ENCODE data around the gene LRRC25.
"Not testable (repeated sequence)": the region's sequence is repeated elsewhere in the genome, so short reads cannot be mapped to it uniquely, and the experiment has no call there.

Gene LRRC25

DNA sequence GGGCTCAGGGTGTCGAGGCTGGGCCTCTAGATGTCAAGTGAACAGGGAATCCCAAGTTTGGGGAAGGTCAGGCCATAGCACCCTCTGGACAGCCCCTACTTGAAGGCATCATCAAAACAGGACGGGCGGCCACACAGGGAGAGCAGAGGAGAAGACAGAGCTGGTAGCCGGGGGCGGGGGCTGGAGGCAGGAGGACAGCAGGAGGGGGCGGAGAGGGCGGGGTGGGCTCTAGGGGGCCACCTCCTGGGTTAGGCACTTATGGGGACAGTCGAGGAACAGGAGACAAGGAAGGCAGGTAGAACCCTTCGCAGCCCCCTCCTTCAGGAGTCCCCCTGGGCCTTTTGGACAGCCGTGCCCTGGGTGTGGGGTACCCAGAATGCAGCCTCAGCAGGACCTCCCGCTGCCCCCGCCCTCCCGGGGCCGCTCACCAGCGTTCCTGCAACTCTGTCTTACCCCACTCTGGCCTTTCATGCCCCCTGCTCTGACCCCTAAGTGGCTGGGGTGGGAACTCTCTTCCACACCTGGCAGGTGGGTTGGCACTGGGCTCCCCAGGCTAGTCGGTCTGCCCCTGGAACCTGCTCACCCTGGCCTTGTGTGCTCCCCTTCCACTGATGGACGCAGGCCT, 27.6 kb upstream of the LRRC25 start:
- DNase-seq (ENCODE audit: low read depth), result no peak

DNA sequence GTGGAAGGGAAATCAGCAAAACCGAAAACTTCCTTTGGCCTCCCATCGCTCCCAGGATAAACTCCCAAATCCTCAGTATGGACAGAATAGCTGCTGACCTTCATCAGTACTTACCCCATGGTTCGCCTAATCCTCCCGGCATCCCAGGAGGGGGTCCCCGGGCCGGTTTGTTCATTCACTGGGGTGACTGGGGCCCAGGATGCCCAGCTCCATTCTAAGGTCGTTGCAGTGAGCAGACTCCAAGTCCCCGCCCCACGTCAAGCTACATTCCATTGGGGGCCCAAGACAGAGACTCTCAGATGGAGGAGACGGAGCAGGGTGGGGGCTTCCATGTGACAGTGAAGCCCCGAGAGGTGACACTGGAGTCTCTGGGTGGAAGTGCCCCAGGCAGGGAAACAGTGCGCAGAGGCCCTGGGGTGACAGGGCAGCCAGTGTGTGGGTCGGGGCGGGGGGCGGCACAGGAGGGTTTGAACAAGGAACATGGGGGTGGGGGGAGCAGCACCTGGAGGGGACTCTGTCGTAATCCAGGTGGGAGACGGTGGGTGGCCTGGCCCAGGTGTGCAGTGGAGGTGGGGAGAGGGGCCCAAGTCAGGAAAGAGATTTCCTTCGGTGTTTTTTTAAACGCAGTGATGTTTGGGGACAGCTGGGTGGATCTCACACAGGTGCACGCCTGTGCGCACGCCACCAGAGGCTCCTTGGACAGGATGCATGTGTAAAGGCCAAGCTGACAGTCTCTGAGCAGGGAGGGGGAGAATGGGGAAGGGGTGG, 26.9 kb upstream of the LRRC25 start:
- no peak for DNase-seq (ENCODE audit: low read depth)

- DNase-seq (ENCODE audit: low read depth), result no peak
Observed at GRCh38 chr19:18423258-18424020, 26.0 kb upstream of the LRRC25 start.

- no peak for DNase-seq (ENCODE audit: low read depth)
Observed at GRCh38 chr19:18422530-18423191, 25.2 kb upstream of the LRRC25 start.

GRCh38 chr19:18421371-18421959, 24.0 kb upstream of the LRRC25 start:
- DNase-seq (ENCODE audit: low read depth), result no peak

DNA sequence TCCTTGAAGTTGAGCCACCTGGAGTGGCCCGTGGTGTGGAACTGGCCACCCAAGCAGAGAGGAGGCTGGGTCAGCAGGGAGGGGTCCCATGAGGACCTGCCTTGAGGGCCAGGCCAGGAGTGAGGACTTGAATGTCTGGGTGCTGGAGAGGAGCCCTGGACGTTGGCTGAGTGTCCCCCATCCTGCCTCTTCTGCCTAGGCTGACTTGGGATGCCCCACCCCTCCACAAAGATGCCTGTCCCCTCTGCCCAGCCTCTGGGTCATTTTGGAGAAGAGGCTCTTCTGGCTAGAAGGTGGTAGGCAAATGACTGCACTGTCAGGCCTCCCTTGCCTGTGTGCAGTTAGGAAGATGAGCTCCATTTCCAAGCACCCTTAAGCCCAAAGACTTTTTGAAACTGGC, 23.5 kb upstream of the LRRC25 start:
- no peak for DNase-seq (ENCODE audit: low read depth)

DNA sequence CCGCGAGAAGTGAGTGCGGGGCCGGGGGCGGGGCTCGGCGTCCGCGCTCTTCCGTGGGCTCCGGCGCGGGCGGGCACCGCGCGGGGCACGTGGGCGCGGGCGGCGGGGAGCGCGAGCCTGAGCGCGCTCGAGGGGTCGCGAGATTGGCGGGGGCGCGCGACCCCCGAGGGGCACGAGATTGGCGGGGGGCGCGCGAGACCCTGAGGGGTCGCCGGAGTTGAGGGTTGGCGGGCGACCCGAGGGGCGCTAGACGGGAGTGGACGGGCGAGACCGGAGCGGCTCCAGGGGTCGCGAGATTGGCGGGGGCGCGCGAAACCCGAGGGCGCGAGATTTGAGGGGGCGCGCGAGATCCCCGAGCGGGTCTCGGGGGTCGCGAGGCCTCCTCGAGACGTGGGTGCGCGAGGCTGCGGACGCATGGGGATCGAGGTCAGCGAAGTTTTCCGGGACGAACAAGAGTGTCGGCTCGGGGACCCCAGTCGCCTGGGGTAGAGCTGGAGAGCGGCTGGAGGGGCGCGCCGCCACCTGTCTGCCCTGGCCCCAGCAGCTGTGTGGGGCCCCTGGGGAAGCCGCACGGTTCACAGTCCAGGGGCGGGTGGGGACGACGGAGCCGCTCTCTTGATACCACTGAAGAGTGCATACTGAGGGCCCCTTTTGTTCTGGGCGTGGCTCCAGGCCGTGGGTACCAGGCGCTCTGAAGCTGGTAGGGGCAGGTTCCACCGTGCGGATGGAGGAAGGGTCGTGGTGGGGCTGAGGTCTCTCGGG, 22.5 kb upstream of the LRRC25 start:
- DNase-seq (ENCODE audit: low read depth), result no peak

GRCh38 chr19:18419195-18419698, 21.8 kb upstream of the LRRC25 start, which contains the start of gene SSBP4:
SSBP4 (plus strand) TSS chr19:18419398; CDS start chr19:18419649, 251 bp downstream.
- peak; percentile 60 for DNase-seq (ENCODE audit: low read depth)

GRCh38 chr19:18418483-18419194, 21.2 kb upstream of the LRRC25 start:
- DNase-seq (ENCODE audit: low read depth), result no peak

DNA sequence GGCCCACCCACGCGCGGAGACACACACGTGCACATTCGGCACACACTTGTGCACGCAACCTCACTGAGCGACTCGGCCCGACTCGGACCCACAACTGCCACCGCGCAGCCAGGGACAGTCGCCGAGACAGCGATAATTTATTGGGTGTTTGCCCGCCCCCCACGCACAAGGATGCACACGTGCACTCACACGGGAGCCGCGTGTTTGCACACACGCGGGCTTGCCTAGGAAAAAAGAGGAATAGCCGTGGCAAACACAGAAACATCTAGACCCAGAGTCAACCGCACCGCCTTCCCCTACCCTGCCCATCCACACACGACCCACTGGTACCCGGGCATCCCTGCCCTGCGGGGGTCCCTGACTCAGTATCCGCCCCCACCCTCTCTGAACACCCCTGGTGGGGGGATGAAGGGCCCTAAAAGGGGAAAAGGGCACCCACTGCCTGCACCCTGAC, 20.6 kb upstream of the LRRC25 start:
- no peak for DNase-seq (ENCODE audit: low read depth)

- peak; percentile 62 for DNase-seq (ENCODE audit: low read depth)
Observed at GRCh38 chr19:18417250-18418028, 20.0 kb upstream of the LRRC25 start.

DNA sequence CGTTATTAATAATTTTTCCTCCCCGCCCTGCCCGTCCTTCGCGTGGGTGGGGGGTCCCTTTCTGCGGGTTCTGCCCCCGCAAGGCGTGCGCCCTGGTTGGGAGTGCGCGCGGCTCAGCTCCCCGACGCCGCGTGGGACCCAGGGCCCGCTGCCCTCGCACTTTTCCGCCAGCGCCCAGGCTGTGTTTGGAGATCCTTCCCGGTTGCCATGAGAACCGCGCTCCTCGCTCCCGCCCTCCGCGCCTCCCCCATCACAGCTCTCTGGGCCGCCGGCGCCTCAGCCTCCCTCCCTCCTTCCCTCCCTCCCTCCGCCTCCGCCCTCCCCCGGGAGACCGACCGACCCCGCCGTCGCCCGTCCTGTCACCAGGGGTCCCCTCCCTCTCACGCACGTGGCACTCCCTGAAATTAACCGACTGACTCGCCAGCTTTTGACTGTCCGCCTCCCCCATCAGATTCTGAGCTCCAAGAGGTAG, 19.4 kb upstream of the LRRC25 start:
- DNase-seq (ENCODE audit: low read depth), result peak; percentile 82

DNA sequence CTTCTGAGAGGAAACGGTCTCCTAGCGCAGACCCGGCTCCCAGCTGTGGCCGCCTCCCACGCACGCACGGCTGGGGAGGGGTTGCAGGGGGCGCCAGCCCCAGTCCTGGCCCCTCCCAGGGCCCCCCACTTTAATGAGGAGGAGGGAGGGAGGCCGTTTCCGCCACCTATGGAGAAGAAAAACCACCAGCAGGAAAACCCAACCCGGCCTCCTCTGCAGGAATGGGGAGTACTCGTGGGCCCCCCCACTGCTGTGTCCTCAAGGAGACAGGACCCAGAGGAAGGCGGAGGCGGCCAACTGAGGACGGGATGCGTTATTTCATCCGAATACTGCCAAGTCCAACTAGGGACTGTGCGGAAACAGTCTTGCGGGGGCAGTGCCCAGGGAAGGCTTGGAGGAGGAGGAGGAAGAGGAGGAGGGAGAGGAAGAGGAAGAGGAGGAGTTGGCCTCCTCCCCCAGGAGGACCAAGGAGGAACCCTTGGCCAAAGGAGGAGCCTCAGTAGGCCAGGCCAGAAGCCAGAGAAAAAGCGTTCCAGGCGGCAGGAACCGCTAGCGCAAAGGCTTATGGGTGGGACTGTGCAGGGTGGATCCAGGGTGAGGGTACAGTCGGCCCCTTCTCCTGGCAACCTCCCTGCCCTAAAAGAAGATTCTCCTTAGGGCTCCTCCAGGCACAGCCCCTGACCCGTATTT, 17.9 kb upstream of the LRRC25 start:
- DNase-seq (ENCODE audit: low read depth), result peak; percentile 57

DNA sequence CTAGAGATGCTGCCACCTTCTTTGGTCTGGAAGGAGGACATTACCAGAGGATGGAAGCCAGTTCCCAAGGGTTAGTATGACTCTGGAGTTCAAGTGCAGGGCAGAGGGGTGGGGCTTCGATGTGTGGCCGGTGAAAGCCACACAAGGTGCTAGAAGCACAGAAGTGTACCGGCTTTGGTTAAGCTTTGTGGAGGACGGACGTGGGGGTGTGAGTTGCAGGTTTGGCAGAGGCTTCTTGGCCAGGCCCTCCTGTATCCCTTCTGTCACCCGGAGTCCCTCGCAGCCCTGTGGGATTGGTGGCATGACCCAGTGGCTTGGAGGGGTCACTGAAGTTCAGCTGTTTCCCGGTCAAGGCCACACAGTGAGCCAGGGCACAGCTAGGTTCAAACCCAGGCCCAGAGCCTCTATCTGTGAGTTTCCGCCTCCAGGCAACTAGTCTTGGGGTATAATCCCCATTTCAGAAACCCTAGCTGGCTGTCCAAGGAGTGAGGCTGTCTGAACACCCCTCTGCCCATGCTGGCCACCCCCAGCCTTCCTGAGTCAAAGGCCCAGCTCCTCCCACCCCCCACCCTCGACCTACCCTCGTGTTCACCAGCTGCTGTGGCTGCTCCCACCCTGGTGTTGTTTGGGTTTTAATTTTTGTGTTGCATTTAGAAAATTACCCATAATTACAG, 17.2 kb upstream of the LRRC25 start:
- no peak for DNase-seq (ENCODE audit: low read depth)

- no peak for DNase-seq (ENCODE audit: low read depth)
Observed at GRCh38 chr19:18412610-18413239, 15.3 kb upstream of the LRRC25 start.

GRCh38 chr19:18408053-18408476, 10.6 kb upstream of the LRRC25 start:
- DNase-seq (ENCODE audit: low read depth), result no peak

- no peak for DNase-seq (ENCODE audit: low read depth)
Observed at GRCh38 chr19:18406749-18407148, 9.3 kb upstream of the LRRC25 start.

GRCh38 chr19:18405754-18406153, 8.3 kb upstream of the LRRC25 start:
- DNase-seq (ENCODE audit: low read depth), result not testable (repeated sequence)
